Fibroblast of pulmonary artery (primary cell): ENCODE results near the gene ARHGEF38.

Source experiments
- DNase-seq: peaks from one replicate; pipeline ENCODE4 v3.0.0-alpha.2; 2010; ENCODE audit warnings: low read depth
- H3K4me3 ChIP-seq: replicated peaks from 2 replicates; pipeline ENCODE4 v1.5.1; 2011; ENCODE audit warnings: low read depth, mild to moderate bottlenecking, control low read depth, low read length, moderate library complexity
- CTCF ChIP-seq: IDR thresholded peaks from 2 replicates; pipeline ENCODE4 v1.5.1; 2011; ENCODE audit warnings: mild to moderate bottlenecking, control low read depth, low read length, inconsistent platforms; ENCODE audit errors: missing control alignments

ARHGEF38 gene

GRCh38 chr4:105626846-105627245 is 74.4 kb downstream of the ARHGEF38 start:
- TF ChIP-seq CTCF = no peak
- no peak overlapping the region for H3K4me3 ChIP-seq
- no peak for DNase-seq

GRCh38 chr4:105627620-105628019 is 75.2 kb downstream of the ARHGEF38 start:
- H3K4me3 ChIP-seq = no peak overlapping the region
- no peak for TF ChIP-seq CTCF
- no peak for DNase-seq

GRCh38 chr4:105630670-105631655 is 78.5 kb downstream of the ARHGEF38 start:
- no peak for TF ChIP-seq CTCF
- no peak for DNase-seq
- no peak overlapping the region for H3K4me3 ChIP-seq

- no peak for DNase-seq
- no peak for TF ChIP-seq CTCF
- no peak overlapping the region for H3K4me3 ChIP-seq
Measured at GRCh38 chr4:105631818-105632400, 79.5 kb downstream of the ARHGEF38 start.

GRCh38 chr4:105632599-105632998 is 80.2 kb downstream of the ARHGEF38 start:
- no peak overlapping the region for H3K4me3 ChIP-seq
- no peak for TF ChIP-seq CTCF
- no peak for DNase-seq

- TF ChIP-seq CTCF = no peak
- no peak for DNase-seq
- H3K4me3 ChIP-seq = no peak overlapping the region
Measured at GRCh38 chr4:105633241-105633640, 80.8 kb downstream of the ARHGEF38 start.
